ENCODE data around the gene OST4. TPM values are rescaled to one million over a fixed set of nuclear protein-coding genes. Genes with fewer than 3 reads are reported as not detected.

Gene OST4
- total RNA-seq, 1 experiment from 2014 or later = 258 TPM

- no peak for ATAC-seq
- Histone ChIP-seq H3K27ac (ENCODE audit: low read length) (no peak overlapping the region), H3K4me2 (ENCODE audit: low read length) (peak overlapping the region; percentile 98), H3K9me2 (replicated peaks; ENCODE audit: low read length) (no peaks in the 10 kb centered on the region), H3K79me2 (ENCODE audit: low read length) (no peaks in the 10 kb centered on the region), H3K9ac (ENCODE audit: low read length) (no peak overlapping the region), H4K20me1 (ENCODE audit: low read length) (no peaks in the 10 kb centered on the region), H3K4me1 (ENCODE audit: insufficient read depth, low read length) (peaks cover 14% of the 10 kb centered on the region; the same call in 1 of the 2 replicates), H3K4me3 (ENCODE audit: low read length) (no peak overlapping the region; the same call in 1 of the 2 replicates), H2AFZ (ENCODE audit: low read length) (no peak overlapping the region), H3F3A (ENCODE audit: low read length, unreplicated experiment) (no peaks in the 10 kb centered on the region), H3K9me3 (ENCODE audit: low read length) (no peaks in the 10 kb centered on the region), H3K36me3 (ENCODE audit: low read depth, low read length) (no peaks in the 10 kb centered on the region), H3K27me3 (ENCODE audit: low read length) (no peaks in the 10 kb centered on the region)
- DNase-seq = no peak
- intact Hi-C loops (cut with micrococcal nuclease) = no loop called here
- BruUV-seq (replicated peaks) = no TSS peak
- TF ChIP-seq EZH2 (IDR thresholded peaks at IDR 0.05; ENCODE audit: low read length, unreplicated experiment) = no peak
- TF ChIP-seq EZH2phosphoT487 (IDR thresholded peaks at IDR 0.05; ENCODE audit: borderline replicate concordance, low read length) = no peak
- TF ChIP-seq, protein P1, sequence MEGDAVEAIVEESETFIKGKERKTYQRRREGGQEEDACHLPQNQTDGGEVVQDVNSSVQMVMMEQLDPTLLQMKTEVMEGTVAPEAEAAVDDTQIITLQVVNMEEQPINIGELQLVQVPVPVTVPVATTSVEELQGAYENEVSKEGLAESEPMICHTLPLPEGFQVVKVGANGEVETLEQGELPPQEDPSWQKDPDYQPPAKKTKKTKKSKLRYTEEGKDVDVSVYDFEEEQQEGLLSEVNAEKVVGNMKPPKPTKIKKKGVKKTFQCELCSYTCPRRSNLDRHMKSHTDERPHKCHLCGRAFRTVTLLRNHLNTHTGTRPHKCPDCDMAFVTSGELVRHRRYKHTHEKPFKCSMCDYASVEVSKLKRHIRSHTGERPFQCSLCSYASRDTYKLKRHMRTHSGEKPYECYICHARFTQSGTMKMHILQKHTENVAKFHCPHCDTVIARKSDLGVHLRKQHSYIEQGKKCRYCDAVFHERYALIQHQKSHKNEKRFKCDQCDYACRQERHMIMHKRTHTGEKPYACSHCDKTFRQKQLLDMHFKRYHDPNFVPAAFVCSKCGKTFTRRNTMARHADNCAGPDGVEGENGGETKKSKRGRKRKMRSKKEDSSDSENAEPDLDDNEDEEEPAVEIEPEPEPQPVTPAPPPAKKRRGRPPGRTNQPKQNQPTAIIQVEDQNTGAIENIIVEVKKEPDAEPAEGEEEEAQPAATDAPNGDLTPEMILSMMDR (conservative IDR thresholded peaks at IDR 0.05; ENCODE audit: low read depth, low read length) = no peak
- ChIA-PET POLR2A (ENCODE audit: unreplicated experiment) (interaction anchor here (0.7 kb wide), 1 partner anchor 206 kb away, joined by 39 read pairs; no protein-coding TSS in a partner anchor), CTCF (interaction anchor here (0.6 to 1.3 kb wide), 3 partner anchors 9 to 126 kb away, joined by 3 to 6 read pairs (median 4); no protein-coding TSS in a partner anchor)
These were observed 16.5 kb upstream of the OST4 start for GRCh38 chr2:27087823-27088410.

DNA sequence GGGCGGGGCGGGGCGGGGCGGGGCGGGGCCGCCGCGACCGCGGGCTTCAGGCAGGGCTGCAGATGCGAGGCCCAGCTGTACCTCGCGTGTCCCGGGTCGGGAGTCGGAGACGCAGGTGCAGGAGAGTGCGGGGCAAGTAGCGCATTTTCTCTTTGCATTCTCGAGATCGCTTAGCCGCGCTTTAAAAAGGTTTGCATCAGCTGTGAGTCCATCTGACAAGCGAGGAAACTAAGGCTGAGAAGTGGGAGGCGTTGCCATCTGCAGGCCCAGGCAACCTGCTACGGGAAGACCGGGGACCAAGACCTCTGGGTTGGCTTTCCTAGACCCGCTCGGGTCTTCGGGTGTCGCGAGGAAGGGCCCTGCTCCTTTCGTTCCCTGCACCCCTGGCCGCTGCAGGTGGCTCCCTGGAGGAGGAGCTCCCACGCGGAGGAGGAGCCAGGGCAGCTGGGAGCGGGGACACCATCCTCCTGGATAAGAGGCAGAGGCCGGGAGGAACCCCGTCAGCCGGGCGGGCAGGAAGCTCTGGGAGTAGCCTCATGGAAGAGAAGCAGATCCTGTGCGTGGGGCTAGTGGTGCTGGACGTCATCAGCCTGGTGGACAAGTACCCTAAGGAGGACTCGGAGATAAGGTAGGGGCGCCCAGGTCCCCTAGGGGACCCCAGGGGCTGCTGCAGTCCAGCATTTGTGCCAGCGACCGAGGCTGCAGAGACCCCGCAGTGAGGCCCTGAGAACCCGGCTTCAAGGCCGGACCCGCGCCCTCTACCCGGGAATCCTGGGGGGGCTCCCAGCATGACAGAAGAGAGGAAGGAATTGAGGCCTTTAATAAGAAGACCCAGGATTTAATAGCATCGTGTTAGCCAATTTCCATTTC lies 15.5 kb upstream of the OST4 start, which contains the start of gene KHK:
KHK (plus strand) TSS at position 49 of the 870 bp plus-strand sequence; CDS start at position 537, 488 bp downstream.
- H3K4me1 ChIP-seq (ENCODE audit: insufficient read depth, low read length) = peaks cover 14% of the 10 kb centered on the region; the same call in 1 of the 2 replicates
- ChIA-PET POLR2A (ENCODE audit: unreplicated experiment) (interaction anchor here (0.6 to 0.7 kb wide), 3 partner anchors 123 to 217 kb away, joined by 3 to 39 read pairs (median 8); no protein-coding TSS in a partner anchor), CTCF (interaction anchor here (0.5 to 1.3 kb wide), 3 partner anchors 105 to 206 kb away, joined by 4 to 6 read pairs (median 4); no protein-coding TSS in a partner anchor)
- peak within 1 kb of the TSS; percentile 98 for H3K4me2 ChIP-seq (ENCODE audit: low read length)
- peak within 1 kb of the TSS; percentile 80 for H3K9ac ChIP-seq (ENCODE audit: low read length)
- H2AFZ ChIP-seq (ENCODE audit: low read length) = peak within 1 kb of the TSS; percentile 98
- TF ChIP-seq EZH2phosphoT487 (IDR thresholded peaks at IDR 0.05; ENCODE audit: borderline replicate concordance, low read length) (no peak), EZH2 (IDR thresholded peaks at IDR 0.05; ENCODE audit: low read length, unreplicated experiment) (no peak)
- TF ChIP-seq, protein P1 (conservative IDR thresholded peaks at IDR 0.05; ENCODE audit: low read depth, low read length) = no peak
- ATAC-seq (peak; percentile 47), DNase-seq (peak; percentile 44)
- H3K9me2 ChIP-seq (replicated peaks; ENCODE audit: low read length) = no peaks in the 10 kb centered on the region
- no peaks in the 10 kb centered on the region for H3K36me3 ChIP-seq (ENCODE audit: low read depth, low read length)
- H3F3A ChIP-seq (ENCODE audit: low read length, unreplicated experiment) = no peaks in the 10 kb centered on the region
- no peaks in the 10 kb centered on the region for H3K27me3 ChIP-seq (ENCODE audit: low read length)
- H3K79me2 ChIP-seq (ENCODE audit: low read length) = no peaks in the 10 kb centered on the region
- no peak within 1 kb of the TSS; the same call in 1 of the 2 replicates for H3K27ac ChIP-seq (ENCODE audit: low read length)
- H3K4me3 ChIP-seq (ENCODE audit: low read length) = peak within 1 kb of the TSS; percentile 86
- H4K20me1 ChIP-seq (ENCODE audit: low read length) = no peaks in the 10 kb centered on the region
- no peaks in the 10 kb centered on the region for H3K9me3 ChIP-seq (ENCODE audit: low read length)
- intact Hi-C loops (cut with micrococcal nuclease) = loop anchor here (1.0 kb wide), 1 partner anchor 55 kb away; the partner anchor contains the start of gene TMEM214
- TSS peak; percentile 63 for BruUV-seq (replicated peaks)

Data from PC-3 (cell line).